T-helper 17 cell (primary cell): ENCODE results near the gene PEPD. TPM values are rescaled to one million over a fixed set of nuclear protein-coding genes. Genes with fewer than 3 reads are reported as not detected.
A peak's percentile ranks its signal among the peaks of the same experiment; 100 is the strongest.

Experiments
- ATAC-seq: fragments of 150-1000 bp; cut with Tn5 transposase; 2 replicates; pipeline ENCODE4 v1.10.0; 2021; ENCODE audit warnings: mild to moderate bottlenecking, moderate library complexity
- DNase-seq, 3 donors: peaks; one replicate each; pipeline versions ENCODE4 v3.0.0 to v3.0.0-alpha.2; 2020 to 2021
- H3K9me3 ChIP-seq: one replicate; pipeline ENCODE4 v1.7.0; 2013; ENCODE audit warnings: low read length, mild to moderate bottlenecking; ENCODE audit not compliant: control insufficient read depth, poor library complexity, severe bottlenecking
- H3K27ac Mint-ChIP-seq: one replicate; pipeline ENCODE4 v1.8.0; 2022; ENCODE audit warnings: mild to moderate bottlenecking, moderate library complexity, mixed read lengths
- H3K27me3 Mint-ChIP-seq: one replicate; pipeline ENCODE4 v1.8.0; 2022; ENCODE audit warnings: mixed read lengths
- H3K36me3 Mint-ChIP-seq: one replicate; pipeline ENCODE4 v1.8.0; 2022; ENCODE audit warnings: low read depth, mixed read lengths
- H3K4me1 Mint-ChIP-seq: one replicate; pipeline ENCODE4 v1.8.0; 2022; ENCODE audit warnings: mild to moderate bottlenecking, mixed read lengths
- H3K4me3 Mint-ChIP-seq: one replicate; pipeline ENCODE4 v1.8.0; 2022; ENCODE audit warnings: mild to moderate bottlenecking, moderate library complexity, mixed read lengths
- total RNA-seq, 4 donors: library from RNA in 2 of 4; stranded (reverse) in 2 of 4; gene quantifications; one replicate each; pipeline ENCODE4 v1.2.3 and lab custom pipeline; 2022 to 2026

Gene PEPD
- total RNA-seq, 2 donors from 2014 or later = 38.5 to 41.4 TPM

GRCh38 chr19:33554821-33555220, 33.2 kb upstream of the PEPD start:
- Mint-ChIP-seq H3K36me3 (peaks cover 4% of the 10 kb centered on the region), H3K4me1 (no peaks in the 10 kb centered on the region), H3K27ac (no peak overlapping the region), H3K4me3 (no peak overlapping the region), H3K27me3 (peaks cover 30% of the 10 kb centered on the region)
- DNase-seq (no peak), ATAC-seq (no peak)
- no peaks in the 10 kb centered on the region for H3K9me3 ChIP-seq

- H3K4me1 Mint-ChIP-seq = no peaks in the 10 kb centered on the region
- H3K4me3 Mint-ChIP-seq = no peak overlapping the region
- peaks cover 4% of the 10 kb centered on the region for H3K36me3 Mint-ChIP-seq
- peaks cover 30% of the 10 kb centered on the region for H3K27me3 Mint-ChIP-seq
- no peaks in the 10 kb centered on the region for H3K9me3 ChIP-seq
- no peak for ATAC-seq
- DNase-seq = no peak
- no peak overlapping the region for H3K27ac Mint-ChIP-seq
Observed at GRCh38 chr19:33554391-33554790, 32.8 kb upstream of the PEPD start.

DNA sequence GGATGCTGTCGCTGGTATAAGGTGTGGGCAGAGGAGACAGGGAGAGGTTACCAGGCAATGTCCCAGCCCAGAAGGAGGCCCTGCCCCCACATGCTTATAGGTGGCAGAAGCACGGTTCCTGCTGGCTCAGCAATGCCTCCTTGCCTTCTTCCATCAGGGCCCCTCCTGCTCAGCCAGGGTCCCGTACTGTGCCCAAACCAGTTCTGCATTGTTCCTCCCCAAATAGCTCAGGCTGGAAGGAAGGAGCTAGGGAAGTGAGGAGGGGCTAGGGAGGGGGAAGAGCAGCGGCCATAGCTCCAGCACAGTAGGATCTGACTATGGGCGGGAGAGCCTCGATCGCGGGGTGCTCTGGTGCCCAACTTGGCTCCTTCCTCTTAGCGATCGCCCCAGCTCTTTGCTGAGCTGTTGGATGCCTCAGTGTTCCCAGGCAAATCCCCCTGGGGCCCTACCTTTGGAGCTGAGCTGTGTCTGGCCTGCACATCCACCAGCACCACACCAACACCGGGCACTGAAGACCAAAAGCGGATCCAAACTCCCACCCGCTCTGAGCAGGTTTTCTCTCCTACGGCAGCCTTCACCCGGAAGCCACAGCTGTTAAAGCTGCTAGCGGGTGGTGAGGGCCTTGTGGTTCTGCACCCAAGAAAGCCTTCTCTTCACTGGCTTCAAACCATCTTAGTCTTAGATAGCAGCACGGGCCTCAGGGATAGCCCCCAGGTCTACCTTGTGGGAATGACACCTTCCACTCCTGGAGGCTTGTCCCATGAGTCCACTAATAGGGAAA, 32.1 kb upstream of the PEPD start:
- Mint-ChIP-seq H3K36me3 (peaks cover 2% of the 10 kb centered on the region), H3K27ac (no peak overlapping the region), H3K4me1 (peaks cover 3% of the 10 kb centered on the region), H3K27me3 (peaks cover 28% of the 10 kb centered on the region), H3K4me3 (no peak overlapping the region)
- ATAC-seq = no peak
- no peak for DNase-seq
- no peaks in the 10 kb centered on the region for H3K9me3 ChIP-seq

- H3K9me3 ChIP-seq = no peaks in the 10 kb centered on the region
- Mint-ChIP-seq H3K27me3 (peaks cover 20% of the 10 kb centered on the region), H3K36me3 (peaks cover 2% of the 10 kb centered on the region), H3K4me1 (peaks cover 3% of the 10 kb centered on the region), H3K4me3 (no peak overlapping the region), H3K27ac (no peak overlapping the region)
- ATAC-seq (no peak), DNase-seq (no peak)
Observed at GRCh38 chr19:33552928-33553279, 31.3 kb upstream of the PEPD start.

- H3K9me3 ChIP-seq = no peaks in the 10 kb centered on the region
- no peak for DNase-seq
- Mint-ChIP-seq H3K27me3 (peaks cover 23% of the 10 kb centered on the region), H3K36me3 (peaks cover 2% of the 10 kb centered on the region), H3K4me3 (no peak overlapping the region), H3K27ac (no peak overlapping the region), H3K4me1 (peaks cover 3% of the 10 kb centered on the region)
- no peak for ATAC-seq
Observed at GRCh38 chr19:33552191-33552927, 30.8 kb upstream of the PEPD start.

DNA sequence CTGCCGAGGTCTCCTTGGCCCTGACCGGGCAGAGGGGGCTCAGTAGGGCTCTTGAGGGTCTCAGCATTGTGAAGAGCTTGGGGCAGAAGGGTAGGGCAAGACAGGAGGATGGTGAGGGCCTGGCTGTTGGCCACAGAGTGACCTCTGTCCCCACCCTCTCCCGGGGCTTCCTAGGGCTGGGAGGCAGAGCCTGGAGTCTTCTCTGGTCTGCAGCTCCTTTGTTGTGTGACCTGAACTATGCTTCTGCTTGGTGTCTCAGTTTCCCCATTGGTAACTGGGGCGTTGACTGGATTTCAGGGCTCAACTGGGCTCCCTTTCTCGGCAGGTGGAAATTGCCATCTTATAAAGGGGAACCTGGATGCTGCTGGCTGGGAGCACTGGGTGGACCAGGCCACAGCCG, 30.1 kb upstream of the PEPD start:
- peaks cover 3% of the 10 kb centered on the region for H3K4me1 Mint-ChIP-seq
- H3K4me3 Mint-ChIP-seq = no peak overlapping the region
- DNase-seq (no peak), ATAC-seq (no peak)
- H3K36me3 Mint-ChIP-seq = peaks cover 2% of the 10 kb centered on the region
- peaks cover 30% of the 10 kb centered on the region for H3K27me3 Mint-ChIP-seq
- H3K27ac Mint-ChIP-seq = no peak overlapping the region
- H3K9me3 ChIP-seq = no peaks in the 10 kb centered on the region

DNA sequence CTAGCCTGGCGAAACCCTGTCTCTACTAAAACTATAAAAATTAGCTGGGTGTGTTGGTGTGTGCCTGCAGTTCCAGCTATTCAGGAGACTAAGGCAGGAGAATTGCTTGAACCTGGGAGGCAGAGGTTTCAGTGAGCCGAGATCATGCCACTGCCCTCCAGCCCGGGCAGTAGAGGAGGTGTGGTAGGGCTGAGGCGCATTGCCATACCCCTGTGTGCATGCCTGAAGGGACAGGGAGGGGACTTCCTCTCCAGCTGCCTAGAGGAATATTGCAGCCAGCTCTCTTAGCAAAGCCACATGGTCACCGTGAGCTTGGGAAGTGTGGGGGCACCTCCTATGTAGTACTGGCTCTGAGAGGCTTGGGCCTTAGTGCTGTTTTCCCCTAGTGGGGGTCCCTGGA, 29.2 kb upstream of the PEPD start:
- DNase-seq (no peak), ATAC-seq (no peak)
- no peak overlapping the region for H3K4me3 Mint-ChIP-seq
- H3K4me1 Mint-ChIP-seq = peaks cover 3% of the 10 kb centered on the region
- H3K36me3 Mint-ChIP-seq = peaks cover 2% of the 10 kb centered on the region
- H3K9me3 ChIP-seq = no peaks in the 10 kb centered on the region
- peaks cover 32% of the 10 kb centered on the region for H3K27me3 Mint-ChIP-seq
- no peak overlapping the region for H3K27ac Mint-ChIP-seq

DNA sequence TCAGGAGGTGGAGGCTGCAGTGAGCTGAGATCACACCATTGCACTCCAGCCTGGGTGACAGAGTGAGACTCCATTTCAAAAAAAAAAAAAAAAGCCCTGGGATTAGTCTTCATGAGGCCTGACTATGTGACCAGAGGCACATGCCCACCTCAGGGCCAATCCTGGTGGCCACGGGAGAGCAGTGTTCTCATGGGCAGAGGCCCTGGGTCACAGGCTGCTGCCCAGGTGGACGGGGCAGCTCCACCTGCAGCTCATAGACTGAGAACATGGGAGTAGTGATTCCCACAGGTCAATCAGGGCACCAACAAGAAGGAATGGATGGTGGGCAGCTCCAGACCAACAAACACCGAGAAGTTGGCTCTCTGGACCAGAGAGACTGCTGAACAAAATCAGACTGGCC, 26.1 kb upstream of the PEPD start:
- DNase-seq = no peak
- Mint-ChIP-seq H3K4me1 (peaks cover 3% of the 10 kb centered on the region), H3K27ac (no peak overlapping the region), H3K4me3 (no peak overlapping the region), H3K36me3 (no peaks in the 10 kb centered on the region), H3K27me3 (peaks cover 34% of the 10 kb centered on the region)
- H3K9me3 ChIP-seq = no peaks in the 10 kb centered on the region
- no peak for ATAC-seq

DNA sequence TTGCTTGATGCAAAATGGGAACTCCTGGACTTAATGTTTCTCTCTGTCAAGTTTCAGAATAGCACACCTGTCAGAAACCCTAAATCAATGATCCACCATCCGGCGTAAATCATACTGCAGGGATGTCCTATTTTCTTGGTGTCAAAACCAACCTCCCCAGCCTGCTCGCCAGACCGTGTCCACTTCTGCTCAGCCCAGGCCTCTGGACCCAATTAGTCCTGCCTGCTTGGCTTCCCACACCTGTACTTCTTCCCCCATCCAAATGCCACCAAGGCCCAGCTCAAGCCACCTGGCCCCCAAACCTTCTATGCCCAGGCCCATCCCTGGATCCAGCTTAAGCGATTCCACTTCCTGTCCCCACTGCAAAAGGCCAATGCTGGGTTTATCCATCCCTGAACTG, 25.1 kb upstream of the PEPD start:
- DNase-seq (no peak), ATAC-seq (no peak)
- no peaks in the 10 kb centered on the region for H3K9me3 ChIP-seq
- H3K4me3 Mint-ChIP-seq = no peak overlapping the region
- peaks cover 41% of the 10 kb centered on the region for H3K27me3 Mint-ChIP-seq
- H3K36me3 Mint-ChIP-seq = no peaks in the 10 kb centered on the region
- no peak overlapping the region for H3K27ac Mint-ChIP-seq
- H3K4me1 Mint-ChIP-seq = peaks cover 3% of the 10 kb centered on the region

GRCh38 chr19:33545217-33545981, 23.8 kb upstream of the PEPD start:
- DNase-seq = no peak
- Mint-ChIP-seq H3K4me1 (peaks cover 3% of the 10 kb centered on the region), H3K27me3 (peaks cover 53% of the 10 kb centered on the region), H3K36me3 (no peaks in the 10 kb centered on the region), H3K27ac (no peak overlapping the region), H3K4me3 (no peak overlapping the region)
- ATAC-seq = no peak
- H3K9me3 ChIP-seq = no peaks in the 10 kb centered on the region

GRCh38 chr19:33535226-33535625, 13.6 kb upstream of the PEPD start:
- Mint-ChIP-seq H3K36me3 (no peaks in the 10 kb centered on the region), H3K27ac (peak overlapping the region; percentile 22), H3K27me3 (peaks cover 46% of the 10 kb centered on the region), H3K4me3 (no peak overlapping the region), H3K4me1 (peaks cover 3% of the 10 kb centered on the region)
- ATAC-seq = no peak
- no peak for DNase-seq
- no peaks in the 10 kb centered on the region for H3K9me3 ChIP-seq

GRCh38 chr19:33532859-33533460, 11.4 kb upstream of the PEPD start:
- no peaks in the 10 kb centered on the region for H3K9me3 ChIP-seq
- Mint-ChIP-seq H3K4me1 (peaks cover 3% of the 10 kb centered on the region), H3K27ac (no peak overlapping the region), H3K4me3 (no peak overlapping the region), H3K27me3 (peaks cover 60% of the 10 kb centered on the region), H3K36me3 (no peaks in the 10 kb centered on the region)
- DNase-seq (no peak), ATAC-seq (no peak)

- Mint-ChIP-seq H3K36me3 (no peaks in the 10 kb centered on the region), H3K27me3 (peaks cover 50% of the 10 kb centered on the region), H3K4me3 (no peak overlapping the region), H3K4me1 (peaks cover 3% of the 10 kb centered on the region), H3K27ac (no peak overlapping the region)
- DNase-seq (no peak), ATAC-seq (no peak)
- no peaks in the 10 kb centered on the region for H3K9me3 ChIP-seq
Observed at GRCh38 chr19:33530842-33531241, 9.3 kb upstream of the PEPD start.
